Type B pancreatic cell (in vitro differentiated cells): ENCODE data around the gene ACTR6. TPM values are rescaled to one million over a fixed set of nuclear protein-coding genes. Genes with fewer than 3 reads are reported as not detected.
A peak's percentile ranks its signal among the peaks of the same experiment; 100 is the strongest.

Experiments
- DNase-seq: peaks from one replicate; pipeline ENCODE4 v3.0.0; 2021; ENCODE audit warnings: mixed read lengths; ENCODE audit not compliant: unreplicated experiment; ENCODE audit errors: extremely low spot score
- H3K27ac Mint-ChIP-seq: 2 replicates; pipeline ENCODE4 v1.8.0; 2021; ENCODE audit warnings: mild to moderate bottlenecking, mixed read lengths
- H3K27me3 Mint-ChIP-seq: 2 replicates; pipeline ENCODE4 v1.8.0; 2021; ENCODE audit warnings: mixed read lengths
- H3K36me3 Mint-ChIP-seq: 2 replicates; pipeline ENCODE4 v1.8.0; 2021; ENCODE audit warnings: mixed read lengths
- H3K4me1 Mint-ChIP-seq: one replicate; pipeline ENCODE4 v1.8.0; 2021; ENCODE audit warnings: mixed read lengths; ENCODE audit not compliant: unreplicated experiment
- H3K4me3 Mint-ChIP-seq: 2 replicates; pipeline ENCODE4 v1.8.0; 2021; ENCODE audit warnings: mild to moderate bottlenecking, mixed read lengths
- H3K9me3 Mint-ChIP-seq: 2 replicates; pipeline ENCODE4 v1.8.0; 2021; ENCODE audit warnings: mixed read lengths
- total RNA-seq: library from RNA; stranded (reverse); gene quantifications from 2 replicates; pipeline ENCODE4 v1.2.1, GENCODE V29; 2021; ENCODE audit warnings: low replicate concordance
- TF ChIP-seq, protein P1 (sequence below): fragments of 200-600 bp; sonication (generic); conservative IDR thresholded peaks from 2 replicates; pipeline ENCODE4 v1.5.0; 2021; ENCODE audit warnings: antibody characterized with exemption, mild to moderate bottlenecking

The ACTR6 gene
- total RNA-seq, 1 donor from 2014 or later: 32.9 TPM

DNA sequence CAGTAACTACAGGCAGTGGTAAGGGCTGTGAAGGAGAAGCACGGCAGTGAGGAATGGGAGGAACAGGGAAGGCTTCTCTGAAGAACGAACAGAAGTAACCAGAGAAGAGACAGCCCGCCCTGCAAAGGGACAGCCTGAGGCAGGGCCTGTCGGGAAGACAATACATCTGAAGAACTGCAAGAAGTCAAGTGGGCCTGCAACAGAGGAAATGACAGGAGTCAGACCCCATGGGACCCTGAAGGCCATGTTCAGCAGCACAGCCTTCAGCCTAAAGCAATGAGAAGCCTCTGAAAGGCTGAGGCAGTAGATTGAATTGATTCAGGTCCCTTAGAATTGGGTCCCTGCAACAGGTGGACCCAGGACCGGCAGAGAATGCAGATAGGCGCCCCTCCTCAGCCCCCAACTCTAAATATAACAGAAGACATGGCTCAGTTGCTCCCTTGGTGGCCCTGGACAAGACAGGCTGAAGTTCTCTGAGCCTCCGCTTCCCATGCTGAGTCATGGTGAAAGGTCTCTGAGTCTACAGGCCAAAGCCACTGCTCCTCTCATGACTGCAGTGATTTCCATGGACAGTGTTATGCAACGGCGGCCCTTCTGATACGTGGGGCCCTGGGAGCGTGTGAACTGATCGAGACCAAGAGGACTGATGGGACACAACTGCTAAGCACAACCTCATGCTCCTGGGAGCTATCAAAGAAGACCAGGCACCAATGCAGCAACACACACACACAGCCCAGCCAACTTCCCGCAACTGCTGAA is 10.8 kb upstream of the ACTR6 start:
- Mint-ChIP-seq H3K27me3 (no peaks in the 10 kb centered on the region), H3K4me1 (peaks cover 7% of the 10 kb centered on the region), H3K4me3 (no peak overlapping the region), H3K9me3 (no peaks in the 10 kb centered on the region), H3K36me3 (peaks cover 7% of the 10 kb centered on the region), H3K27ac (no peak overlapping the region)
- TF ChIP-seq, protein P1, sequence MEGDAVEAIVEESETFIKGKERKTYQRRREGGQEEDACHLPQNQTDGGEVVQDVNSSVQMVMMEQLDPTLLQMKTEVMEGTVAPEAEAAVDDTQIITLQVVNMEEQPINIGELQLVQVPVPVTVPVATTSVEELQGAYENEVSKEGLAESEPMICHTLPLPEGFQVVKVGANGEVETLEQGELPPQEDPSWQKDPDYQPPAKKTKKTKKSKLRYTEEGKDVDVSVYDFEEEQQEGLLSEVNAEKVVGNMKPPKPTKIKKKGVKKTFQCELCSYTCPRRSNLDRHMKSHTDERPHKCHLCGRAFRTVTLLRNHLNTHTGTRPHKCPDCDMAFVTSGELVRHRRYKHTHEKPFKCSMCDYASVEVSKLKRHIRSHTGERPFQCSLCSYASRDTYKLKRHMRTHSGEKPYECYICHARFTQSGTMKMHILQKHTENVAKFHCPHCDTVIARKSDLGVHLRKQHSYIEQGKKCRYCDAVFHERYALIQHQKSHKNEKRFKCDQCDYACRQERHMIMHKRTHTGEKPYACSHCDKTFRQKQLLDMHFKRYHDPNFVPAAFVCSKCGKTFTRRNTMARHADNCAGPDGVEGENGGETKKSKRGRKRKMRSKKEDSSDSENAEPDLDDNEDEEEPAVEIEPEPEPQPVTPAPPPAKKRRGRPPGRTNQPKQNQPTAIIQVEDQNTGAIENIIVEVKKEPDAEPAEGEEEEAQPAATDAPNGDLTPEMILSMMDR: no peak
- DNase-seq: peak; percentile 43

DNA sequence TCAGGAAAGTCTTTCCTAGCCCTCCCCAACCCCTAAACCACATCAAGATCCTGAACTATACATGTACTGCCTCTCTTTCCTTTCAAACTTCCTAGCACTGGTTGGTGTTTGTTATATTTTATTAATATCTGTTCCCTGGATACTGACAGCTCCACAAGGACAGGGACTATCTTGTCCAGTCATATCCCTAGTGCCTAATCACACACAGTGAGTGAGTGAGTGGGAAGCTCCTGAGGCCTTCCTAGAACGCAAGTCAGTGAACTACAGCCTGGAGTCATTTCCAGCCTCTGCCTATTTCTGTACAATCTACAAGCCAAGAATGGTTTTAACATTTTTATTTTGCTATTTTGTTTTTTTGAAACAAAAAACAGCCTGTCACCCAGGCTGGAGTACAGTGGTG is 7.5 kb upstream of the ACTR6 start:
- no peak overlapping the region for H3K27ac Mint-ChIP-seq
- no peaks in the 10 kb centered on the region for H3K9me3 Mint-ChIP-seq
- H3K4me3 Mint-ChIP-seq: no peak overlapping the region
- peaks cover 7% of the 10 kb centered on the region for H3K4me1 Mint-ChIP-seq
- peaks cover 9% of the 10 kb centered on the region for H3K36me3 Mint-ChIP-seq
- no peaks in the 10 kb centered on the region for H3K27me3 Mint-ChIP-seq
- TF ChIP-seq, protein P1: no peak
- DNase-seq: no peak

DNA sequence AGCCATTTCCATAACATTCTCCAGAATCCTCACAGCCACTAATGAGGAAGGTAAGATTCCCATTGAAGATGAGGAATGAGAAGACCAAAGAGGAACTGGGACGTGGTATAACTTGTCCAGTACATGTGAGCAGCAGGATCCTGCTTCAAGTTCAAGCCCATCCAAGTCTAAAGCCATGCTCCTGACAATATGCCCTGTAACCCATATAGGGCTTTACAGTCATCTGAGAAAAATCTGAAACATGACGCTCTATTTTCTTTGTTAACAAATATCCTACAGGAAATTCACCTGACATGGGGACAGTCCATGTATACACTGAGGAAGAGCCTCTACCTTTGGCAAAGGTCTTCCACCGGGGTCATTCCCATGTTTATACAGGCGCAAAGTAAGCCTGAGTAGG is 3.1 kb upstream of the ACTR6 start:
- Mint-ChIP-seq H3K4me3 (peak overlapping the region; percentile 4), H3K27me3 (peaks cover 5% of the 10 kb centered on the region), H3K36me3 (peaks cover 9% of the 10 kb centered on the region), H3K4me1 (peaks cover 7% of the 10 kb centered on the region), H3K27ac (no peak overlapping the region), H3K9me3 (no peaks in the 10 kb centered on the region)
- TF ChIP-seq, protein P1: no peak
- DNase-seq: no peak

DNA sequence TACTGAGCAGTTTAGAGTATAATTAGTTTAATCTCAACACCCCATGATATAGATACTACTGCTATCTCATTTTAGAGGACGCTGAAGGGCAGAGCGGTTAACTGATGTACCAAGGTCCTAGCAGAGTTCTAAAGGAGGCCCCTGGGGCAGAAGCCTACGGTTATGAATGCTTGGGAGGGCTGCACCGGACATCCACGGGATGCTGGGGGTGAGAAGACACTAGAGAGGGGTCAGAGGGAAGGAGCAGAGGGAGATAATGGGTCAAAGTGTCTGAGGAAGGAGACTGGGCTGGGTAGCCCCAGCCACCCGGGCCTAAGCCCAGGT is 1.6 kb upstream of the ACTR6 start:
- H3K27ac Mint-ChIP-seq: peak overlapping the region; percentile 71

GRCh38 chr12:100199347-100200149 is 1.1 kb upstream of the ACTR6 start:
- Mint-ChIP-seq H3K4me1 (peaks cover 7% of the 10 kb centered on the region), H3K36me3 (peaks cover 5% of the 10 kb centered on the region), H3K4me3 (peak overlapping the region; percentile 97), H3K27ac (peak overlapping the region; percentile 97), H3K9me3 (no peaks in the 10 kb centered on the region), H3K27me3 (peaks cover 5% of the 10 kb centered on the region)
- TF ChIP-seq, protein P1: no peak
- peak; percentile 75 for DNase-seq

More for the DNA sequence above, 1.6 kb upstream of the ACTR6 start:
- H3K27me3 Mint-ChIP-seq: peaks cover 5% of the 10 kb centered on the region
- peaks cover 7% of the 10 kb centered on the region for H3K4me1 Mint-ChIP-seq
- no peaks in the 10 kb centered on the region for H3K9me3 Mint-ChIP-seq
- DNase-seq: no peak
- peaks cover 9% of the 10 kb centered on the region for H3K36me3 Mint-ChIP-seq
- peak overlapping the region; percentile 92 for H3K4me3 Mint-ChIP-seq
- TF ChIP-seq, protein P1: no peak
